ENCODE measurements around the gene OS9.

The OS9 gene

GRCh38 chr12:57756406-57757341 lies 62.7 kb downstream of the OS9 start:
- Histone ChIP-seq H3K9me3 (ENCODE audit: control insufficient read depth in 5 of 5, low read length in 5 of 5) (peaks cover 0 to 16% (median 3%) of the 10 kb centered on the region in 5 donors), H3K27me3 (ENCODE audit: control insufficient read depth in 5 of 5, insufficient read depth in 4 of 5, low read length in 5 of 5) (no peaks in the 10 kb centered on the region), H3K4me1 (ENCODE audit: control insufficient read depth in 5 of 5, insufficient read depth in 5 of 5, low read length in 5 of 5) (peaks cover 2 to 33% (median 23%) of the 10 kb centered on the region in 5 donors), H3K9ac (ENCODE audit: low read length in 5 of 5) (peak overlapping the region in 1 of 5 donors; percentile 74), H3K36me3 (ENCODE audit: control insufficient read depth in 5 of 5, insufficient read depth in 5 of 5, low read length in 5 of 5) (peaks cover 0 to 19% (median 14%) of the 10 kb centered on the region in 5 donors), H3K27ac (ENCODE audit: low read depth, low read length) (no peak overlapping the region), H3K4me3 (ENCODE audit: low read depth in 1 of 5, low read length in 5 of 5) (peak overlapping the region in 4 of 5 donors; percentile 58 to 76 (median 69))

- Histone ChIP-seq H3K4me3 (ENCODE audit: low read depth in 1 of 5, low read length in 5 of 5) (no peak overlapping the region), H3K27me3 (ENCODE audit: control insufficient read depth in 5 of 5, insufficient read depth in 4 of 5, low read length in 5 of 5) (peaks cover 0 to 2% (median 0%) of the 10 kb centered on the region in 5 donors), H3K4me1 (ENCODE audit: control insufficient read depth in 5 of 5, insufficient read depth in 5 of 5, low read length in 5 of 5) (peaks cover 2 to 23% (median 17%) of the 10 kb centered on the region in 5 donors), H3K27ac (ENCODE audit: low read depth, low read length) (no peak overlapping the region), H3K9ac (ENCODE audit: low read length in 5 of 5) (no peak overlapping the region), H3K9me3 (ENCODE audit: control insufficient read depth in 5 of 5, low read length in 5 of 5) (peaks cover 0 to 16% (median 3%) of the 10 kb centered on the region in 5 donors), H3K36me3 (ENCODE audit: control insufficient read depth in 5 of 5, insufficient read depth in 5 of 5, low read length in 5 of 5) (peaks cover 0 to 19% (median 14%) of the 10 kb centered on the region in 5 donors)
Observed at GRCh38 chr12:57757771-57758170, 63.8 kb downstream of the OS9 start.

GRCh38 chr12:57758552-57759359 lies 64.8 kb downstream of the OS9 start:
- Histone ChIP-seq H3K27ac (ENCODE audit: low read depth, low read length) (no peak overlapping the region), H3K9me3 (ENCODE audit: control insufficient read depth in 5 of 5, low read length in 5 of 5) (peaks cover 0 to 16% (median 3%) of the 10 kb centered on the region in 5 donors), H3K4me3 (ENCODE audit: low read depth in 1 of 5, low read length in 5 of 5) (no peak overlapping the region), H3K27me3 (ENCODE audit: control insufficient read depth in 5 of 5, insufficient read depth in 4 of 5, low read length in 5 of 5) (peaks cover 4 to 12% (median 6%) of the 10 kb centered on the region in 5 donors), H3K4me1 (ENCODE audit: control insufficient read depth in 5 of 5, insufficient read depth in 5 of 5, low read length in 5 of 5) (peaks cover 2 to 19% (median 14%) of the 10 kb centered on the region in 5 donors), H3K36me3 (ENCODE audit: control insufficient read depth in 5 of 5, insufficient read depth in 5 of 5, low read length in 5 of 5) (peaks cover 0 to 19% (median 14%) of the 10 kb centered on the region in 5 donors), H3K9ac (ENCODE audit: low read length in 5 of 5) (no peak overlapping the region)

DNA sequence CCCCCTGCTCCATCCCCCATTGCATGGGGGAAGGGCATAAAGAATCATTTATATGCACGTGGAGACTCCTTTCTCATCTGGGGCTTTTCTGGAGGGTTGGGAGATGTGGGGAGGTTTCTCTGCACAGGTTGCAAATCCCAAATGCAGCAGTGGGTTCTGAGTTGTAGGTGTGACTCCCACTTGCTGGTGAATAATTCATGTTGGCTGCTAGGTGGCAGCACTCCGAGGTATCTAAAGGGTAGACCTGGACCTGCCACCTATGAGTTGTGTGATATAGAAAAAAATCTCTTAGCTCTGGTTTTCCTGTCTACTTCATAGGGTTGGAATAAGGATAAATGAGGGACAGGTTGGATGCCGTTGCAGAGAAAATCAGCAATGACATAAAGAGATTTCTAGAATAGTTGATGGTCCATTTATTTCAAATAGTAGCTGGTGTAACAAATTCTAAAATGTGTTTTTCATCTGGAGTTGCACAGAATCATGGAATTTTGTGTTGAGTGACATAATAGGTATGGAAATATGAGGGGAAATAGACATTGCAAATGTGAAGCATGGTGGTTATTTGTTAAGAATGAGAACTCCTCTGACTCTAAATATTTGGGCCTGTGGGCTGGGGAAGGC lies 65.5 kb downstream of the OS9 start:
- no peak overlapping the region for H3K27ac ChIP-seq (ENCODE audit: low read depth, low read length)
- H3K27me3 ChIP-seq (ENCODE audit: control insufficient read depth in 5 of 5, insufficient read depth in 4 of 5, low read length in 5 of 5) = peaks cover 11 to 19% (median 13%) of the 10 kb centered on the region in 5 donors
- peaks cover 0 to 19% (median 14%) of the 10 kb centered on the region in 5 donors for H3K36me3 ChIP-seq (ENCODE audit: control insufficient read depth in 5 of 5, insufficient read depth in 5 of 5, low read length in 5 of 5)
- H3K9ac ChIP-seq (ENCODE audit: low read length in 5 of 5) = no peak overlapping the region
- H3K9me3 ChIP-seq (ENCODE audit: control insufficient read depth in 5 of 5, low read length in 5 of 5) = peaks cover 0 to 16% (median 3%) of the 10 kb centered on the region in 5 donors
- H3K4me3 ChIP-seq (ENCODE audit: low read depth in 1 of 5, low read length in 5 of 5) = no peak overlapping the region
- peaks cover 0 to 17% (median 13%) of the 10 kb centered on the region in 5 donors for H3K4me1 ChIP-seq (ENCODE audit: control insufficient read depth in 5 of 5, insufficient read depth in 5 of 5, low read length in 5 of 5)

DNA sequence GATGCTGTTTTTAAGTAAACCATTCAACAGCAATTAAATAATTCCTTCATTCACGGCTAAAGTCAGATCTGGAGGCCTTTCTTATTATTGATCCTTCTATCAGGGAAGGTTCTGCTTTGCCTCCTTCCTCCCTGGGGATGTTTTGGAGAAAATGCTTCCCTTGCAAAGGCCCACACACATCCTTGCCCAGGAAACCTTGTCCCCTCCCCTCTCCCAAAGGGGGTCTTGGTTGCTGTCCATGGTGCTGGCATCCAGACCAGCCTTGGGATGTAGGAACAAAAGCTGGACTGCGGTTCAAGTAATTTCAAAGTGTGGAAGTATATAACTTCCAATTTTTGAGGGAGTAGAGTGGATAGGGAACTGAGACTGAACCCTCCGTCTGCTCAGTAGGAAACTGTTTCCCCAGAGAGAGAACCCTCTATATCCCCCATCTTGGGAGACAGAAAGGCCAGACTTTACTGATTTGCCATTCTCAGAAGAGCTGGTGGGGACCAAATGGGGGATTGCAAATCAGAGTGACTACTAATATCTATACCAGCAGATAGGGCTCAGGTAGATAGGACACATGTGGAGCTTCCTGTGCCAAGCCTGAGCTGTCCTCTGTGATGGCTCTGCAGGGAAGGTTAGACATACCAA lies 66.5 kb downstream of the OS9 start:
- peaks cover 21 to 29% (median 22%) of the 10 kb centered on the region in 5 donors for H3K27me3 ChIP-seq (ENCODE audit: control insufficient read depth in 5 of 5, insufficient read depth in 4 of 5, low read length in 5 of 5)
- H3K9me3 ChIP-seq (ENCODE audit: control insufficient read depth in 5 of 5, low read length in 5 of 5) = peaks cover 0 to 16% (median 3%) of the 10 kb centered on the region in 5 donors
- H3K4me3 ChIP-seq (ENCODE audit: low read depth in 1 of 5, low read length in 5 of 5) = no peak overlapping the region
- no peak overlapping the region for H3K27ac ChIP-seq (ENCODE audit: low read depth, low read length)
- H3K9ac ChIP-seq (ENCODE audit: low read length in 5 of 5) = no peak overlapping the region
- peaks cover 0 to 19% (median 14%) of the 10 kb centered on the region in 5 donors for H3K36me3 ChIP-seq (ENCODE audit: control insufficient read depth in 5 of 5, insufficient read depth in 5 of 5, low read length in 5 of 5)
- peaks cover 2 to 24% (median 20%) of the 10 kb centered on the region in 5 donors for H3K4me1 ChIP-seq (ENCODE audit: control insufficient read depth in 5 of 5, insufficient read depth in 5 of 5, low read length in 5 of 5)

DNA sequence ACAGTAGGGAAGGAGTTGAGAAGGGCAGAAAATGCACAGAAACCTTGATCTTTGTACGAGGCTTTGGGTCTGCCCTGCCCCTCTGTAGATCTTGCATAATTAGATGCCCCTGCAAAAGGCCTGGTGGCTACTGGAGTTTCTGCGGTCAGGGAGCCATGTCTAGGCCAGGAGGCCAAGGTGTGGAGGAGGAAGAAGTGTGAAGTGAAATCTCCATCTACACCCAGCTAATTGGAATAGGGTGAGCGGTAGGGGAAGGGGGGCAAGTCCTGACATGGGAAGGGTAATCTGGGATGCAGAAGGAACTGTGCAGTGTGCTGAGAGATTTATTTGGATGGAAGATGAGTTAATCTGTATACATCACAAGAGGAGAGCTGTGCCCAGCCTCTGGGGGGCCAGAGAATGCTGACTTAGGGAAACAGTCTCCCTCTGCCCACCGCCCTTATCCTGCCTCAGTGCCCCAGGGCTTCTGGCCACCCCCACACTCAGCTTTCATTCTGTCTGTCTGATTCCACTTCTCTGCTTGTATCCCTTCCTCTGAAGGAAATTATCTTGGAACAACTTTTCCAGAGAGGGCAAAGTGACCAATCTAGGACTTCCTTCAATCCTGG lies 67.6 kb downstream of the OS9 start:
- Histone ChIP-seq H3K27ac (ENCODE audit: low read depth, low read length) (no peak overlapping the region), H3K9me3 (ENCODE audit: control insufficient read depth in 5 of 5, low read length in 5 of 5) (peaks cover 0 to 16% (median 3%) of the 10 kb centered on the region in 5 donors), H3K27me3 (ENCODE audit: control insufficient read depth in 5 of 5, insufficient read depth in 4 of 5, low read length in 5 of 5) (peaks cover 31 to 39% (median 32%) of the 10 kb centered on the region in 5 donors), H3K9ac (ENCODE audit: low read length in 5 of 5) (no peak overlapping the region), H3K4me3 (ENCODE audit: low read depth in 1 of 5, low read length in 5 of 5) (no peak overlapping the region), H3K4me1 (ENCODE audit: control insufficient read depth in 5 of 5, insufficient read depth in 5 of 5, low read length in 5 of 5) (peaks cover 2 to 25% (median 23%) of the 10 kb centered on the region in 5 donors), H3K36me3 (ENCODE audit: control insufficient read depth in 5 of 5, insufficient read depth in 5 of 5, low read length in 5 of 5) (peaks cover 0 to 19% (median 14%) of the 10 kb centered on the region in 5 donors)

GRCh38 chr12:57762463-57762862 lies 68.5 kb downstream of the OS9 start:
- Histone ChIP-seq H3K36me3 (ENCODE audit: control insufficient read depth in 5 of 5, insufficient read depth in 5 of 5, low read length in 5 of 5) (peaks cover 0 to 19% (median 14%) of the 10 kb centered on the region in 5 donors), H3K4me3 (ENCODE audit: low read depth in 1 of 5, low read length in 5 of 5) (no peak overlapping the region), H3K27me3 (ENCODE audit: control insufficient read depth in 5 of 5, insufficient read depth in 4 of 5, low read length in 5 of 5) (peaks cover 38 to 46% (median 42%) of the 10 kb centered on the region in 5 donors), H3K4me1 (ENCODE audit: control insufficient read depth in 5 of 5, insufficient read depth in 5 of 5, low read length in 5 of 5) (peaks cover 2 to 28% (median 25%) of the 10 kb centered on the region in 5 donors), H3K9me3 (ENCODE audit: control insufficient read depth in 5 of 5, low read length in 5 of 5) (peaks cover 0 to 16% (median 3%) of the 10 kb centered on the region in 5 donors), H3K27ac (ENCODE audit: low read depth, low read length) (no peak overlapping the region), H3K9ac (ENCODE audit: low read length in 5 of 5) (no peak overlapping the region)

DNA sequence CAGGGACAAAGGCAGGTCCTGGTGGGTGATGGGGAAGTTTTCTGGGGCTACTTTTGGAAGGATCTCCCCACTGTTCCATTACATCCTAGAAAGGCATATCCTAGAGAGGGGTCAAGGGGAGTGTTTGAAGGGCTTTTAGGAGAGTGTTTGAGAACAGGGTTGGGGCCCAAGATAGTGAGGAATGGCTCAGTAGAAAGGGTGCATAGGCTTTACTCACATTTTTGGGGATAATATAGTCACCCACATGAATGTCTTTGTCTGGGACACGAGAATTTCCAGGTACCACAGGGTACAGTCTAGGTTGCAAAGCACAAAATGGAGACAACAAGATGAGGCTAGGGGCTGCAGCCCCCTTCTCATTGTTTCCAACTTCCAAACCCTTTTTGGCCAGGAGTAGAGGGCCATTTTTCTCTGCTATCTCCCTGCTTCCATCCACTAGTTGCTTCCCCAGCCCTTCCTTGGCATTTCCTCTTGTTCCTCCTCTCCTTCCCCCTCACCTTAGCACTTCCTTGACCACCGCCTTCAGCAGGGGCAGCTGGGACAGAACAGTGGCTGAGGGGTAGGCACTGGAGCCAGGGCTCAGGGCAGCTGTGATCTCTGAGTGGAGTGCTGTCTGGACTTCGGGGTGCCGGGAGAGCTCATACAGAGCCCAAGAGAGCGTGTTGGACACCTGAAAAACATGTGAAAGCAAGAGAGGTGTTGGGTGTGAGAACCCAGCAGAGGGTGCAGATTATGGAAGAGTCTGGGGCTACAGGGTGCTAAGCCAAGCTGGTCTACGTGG lies 70.1 kb downstream of the OS9 start:
- Histone ChIP-seq H3K4me1 (ENCODE audit: control insufficient read depth in 5 of 5, insufficient read depth in 5 of 5, low read length in 5 of 5) (peaks cover 2 to 28% (median 25%) of the 10 kb centered on the region in 5 donors), H3K9ac (ENCODE audit: low read length in 5 of 5) (no peak overlapping the region), H3K27me3 (ENCODE audit: control insufficient read depth in 5 of 5, insufficient read depth in 4 of 5, low read length in 5 of 5) (peaks cover 38 to 46% (median 45%) of the 10 kb centered on the region in 5 donors), H3K9me3 (ENCODE audit: control insufficient read depth in 5 of 5, low read length in 5 of 5) (peaks cover 0 to 2% (median 0%) of the 10 kb centered on the region in 5 donors), H3K4me3 (ENCODE audit: low read depth in 1 of 5, low read length in 5 of 5) (peak overlapping the region in 1 of 5 donors; percentile 36), H3K36me3 (ENCODE audit: control insufficient read depth in 5 of 5, insufficient read depth in 5 of 5, low read length in 5 of 5) (peaks cover 3 to 10% (median 6%) of the 10 kb centered on the region in 5 donors), H3K27ac (ENCODE audit: low read depth, low read length) (no peak overlapping the region)
